Measurements from ENCODE around the gene MYL3.

MYL3 gene

DNA sequence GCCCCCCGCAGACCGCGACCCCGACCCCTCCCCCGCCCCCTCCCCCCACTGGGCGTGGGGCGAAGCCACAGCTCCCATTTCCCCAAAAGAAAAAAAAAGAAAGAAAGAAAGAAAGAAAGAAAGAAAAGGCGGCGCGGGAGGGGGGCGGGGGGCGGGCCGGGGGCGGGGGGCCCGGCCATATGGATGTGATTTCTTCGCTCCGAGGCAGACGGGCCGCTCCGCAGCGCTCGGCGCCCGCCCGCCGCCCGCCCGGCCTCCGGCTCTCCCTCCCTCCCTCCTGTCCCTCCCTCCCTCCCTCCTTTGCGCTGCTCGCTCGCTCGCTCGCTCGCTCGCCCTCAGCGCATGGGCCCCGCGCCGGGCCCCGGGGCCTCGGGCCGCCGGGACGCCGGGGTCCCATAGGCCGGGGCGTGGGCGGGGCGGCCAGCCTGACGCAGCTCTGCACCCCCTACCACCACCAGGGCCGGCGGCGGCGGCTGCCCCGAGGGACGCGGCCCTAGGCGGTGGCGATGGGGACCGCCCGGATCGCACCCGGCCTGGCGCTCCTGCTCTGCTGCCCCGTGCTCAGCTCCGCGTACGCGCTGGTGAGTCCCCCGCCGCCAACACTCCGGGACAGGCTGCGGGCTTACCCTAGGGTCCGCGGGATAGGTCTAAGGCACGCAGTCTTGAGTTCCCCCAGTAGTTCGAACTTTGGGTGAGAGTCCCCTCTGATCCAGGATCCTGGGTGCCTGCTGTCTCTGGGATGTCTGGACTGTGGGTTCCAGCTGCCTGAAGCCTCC lies 20.0 kb upstream of the MYL3 start:
- in situ Hi-C loops (cut with MboI; ENCODE audit: low sequenced_read_pairs), result no loop called here

DNA sequence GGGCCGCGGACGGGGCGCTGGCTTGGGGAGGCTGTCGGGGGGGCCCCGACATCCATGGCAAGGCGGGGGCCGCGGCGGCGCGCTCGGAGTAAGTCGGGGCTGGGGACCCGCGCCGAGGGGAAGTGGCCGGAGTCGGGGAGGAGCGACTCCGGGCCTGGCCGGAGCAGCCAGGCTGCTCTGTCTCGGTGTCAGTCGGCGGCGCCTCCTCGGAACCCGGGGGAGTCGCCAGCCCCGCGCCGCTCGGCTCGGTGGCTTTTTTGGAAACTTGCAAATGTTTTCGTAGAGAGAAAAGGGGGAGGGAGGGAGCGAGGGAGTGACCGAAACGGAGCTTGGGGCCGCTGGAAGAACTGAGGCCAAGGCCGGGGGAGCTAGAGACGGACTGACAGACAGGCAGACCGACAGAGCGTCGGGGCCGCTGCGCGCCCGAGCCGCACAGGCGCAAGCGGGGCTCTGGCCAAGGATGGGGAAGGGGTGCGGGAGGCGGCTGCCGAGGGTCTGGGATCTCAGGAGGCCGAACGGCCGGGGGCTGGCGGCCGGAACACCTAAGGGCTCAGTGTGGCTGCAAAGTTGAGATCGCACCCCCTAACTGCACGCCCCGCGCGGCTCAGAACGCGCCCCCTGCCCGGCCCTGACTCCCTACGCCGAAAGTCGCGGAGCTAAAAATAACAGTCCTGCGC lies 19.3 kb upstream of the MYL3 start:
- in situ Hi-C loops (cut with MboI; ENCODE audit: low sequenced_read_pairs), result no loop called here

DNA sequence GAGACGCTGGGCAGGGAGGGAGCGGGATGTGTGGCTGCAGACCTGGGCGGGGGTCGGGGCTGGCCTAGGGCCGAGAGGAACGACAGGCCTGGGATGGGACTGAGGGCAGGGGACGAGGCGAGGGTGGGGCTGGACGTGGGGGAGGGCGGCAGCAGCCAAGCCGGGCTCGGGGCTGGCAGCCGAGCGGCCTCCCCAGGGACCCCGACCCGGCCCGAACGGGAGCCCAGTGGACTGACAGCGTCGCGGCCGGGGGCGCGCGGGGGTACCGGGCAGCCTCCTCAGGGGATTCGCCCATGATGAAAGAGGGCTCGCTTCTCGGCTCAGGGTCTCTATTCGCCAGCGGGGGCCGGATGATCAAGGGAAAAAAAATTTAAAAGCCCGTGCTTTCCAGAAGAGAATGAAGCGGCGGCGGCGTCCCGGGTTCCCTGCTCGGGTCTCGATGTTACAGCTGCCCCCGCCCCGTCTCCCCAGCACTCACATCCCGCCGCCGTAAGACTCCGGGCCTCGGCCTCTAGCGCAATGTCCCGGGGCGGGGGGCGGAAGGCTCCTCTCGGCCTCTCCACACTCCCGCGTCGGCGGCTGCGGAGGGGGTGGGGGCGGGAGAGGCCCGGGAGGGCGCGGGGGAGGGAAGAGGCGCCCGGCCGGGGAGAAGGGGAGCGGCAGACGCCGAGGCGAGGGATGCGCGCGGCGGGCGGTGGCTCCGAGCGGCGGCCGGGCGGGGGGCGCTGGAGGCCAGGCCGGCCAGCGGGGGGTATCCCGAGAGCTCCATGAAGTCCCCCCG lies 18.5 kb upstream of the MYL3 start:
- in situ Hi-C loops (cut with MboI; ENCODE audit: low sequenced_read_pairs), result no loop called here

DNA sequence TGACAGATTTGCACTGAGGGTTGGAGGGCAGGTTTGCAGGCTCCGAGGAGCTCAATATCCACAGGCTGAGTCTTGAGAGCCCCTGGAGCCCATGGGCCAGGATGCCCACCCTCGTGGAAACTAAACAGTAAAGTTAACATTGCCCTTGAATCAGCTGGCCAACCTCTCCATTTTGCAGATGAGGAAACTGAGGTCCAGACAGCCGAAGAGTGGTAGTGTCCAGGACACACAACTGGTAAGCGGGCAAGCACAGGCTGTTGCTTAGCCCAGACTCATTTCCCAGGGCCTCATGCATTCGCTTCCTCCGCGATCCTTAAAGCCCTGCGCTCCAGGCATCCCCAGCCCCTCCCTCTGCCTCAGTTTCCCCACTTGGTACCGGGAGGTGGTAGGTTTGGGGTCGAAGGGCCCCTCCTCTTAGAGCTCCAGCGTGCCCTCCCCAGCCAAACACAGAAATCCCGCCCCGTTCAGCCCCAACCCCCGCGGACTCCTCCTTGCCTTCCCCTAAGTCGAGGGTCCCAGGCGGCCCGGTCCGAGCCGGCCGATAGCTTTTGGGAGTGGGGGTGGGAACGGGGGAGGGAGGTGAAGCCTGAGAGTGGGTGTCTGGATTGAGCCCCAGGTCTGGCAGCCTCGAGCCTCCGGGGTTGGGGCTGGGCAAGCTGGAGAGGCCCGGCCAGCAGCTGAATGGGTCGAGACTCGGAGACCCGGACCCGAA lies 17.8 kb upstream of the MYL3 start:
- in situ Hi-C loops (cut with MboI; ENCODE audit: low sequenced_read_pairs), result no loop called here

DNA sequence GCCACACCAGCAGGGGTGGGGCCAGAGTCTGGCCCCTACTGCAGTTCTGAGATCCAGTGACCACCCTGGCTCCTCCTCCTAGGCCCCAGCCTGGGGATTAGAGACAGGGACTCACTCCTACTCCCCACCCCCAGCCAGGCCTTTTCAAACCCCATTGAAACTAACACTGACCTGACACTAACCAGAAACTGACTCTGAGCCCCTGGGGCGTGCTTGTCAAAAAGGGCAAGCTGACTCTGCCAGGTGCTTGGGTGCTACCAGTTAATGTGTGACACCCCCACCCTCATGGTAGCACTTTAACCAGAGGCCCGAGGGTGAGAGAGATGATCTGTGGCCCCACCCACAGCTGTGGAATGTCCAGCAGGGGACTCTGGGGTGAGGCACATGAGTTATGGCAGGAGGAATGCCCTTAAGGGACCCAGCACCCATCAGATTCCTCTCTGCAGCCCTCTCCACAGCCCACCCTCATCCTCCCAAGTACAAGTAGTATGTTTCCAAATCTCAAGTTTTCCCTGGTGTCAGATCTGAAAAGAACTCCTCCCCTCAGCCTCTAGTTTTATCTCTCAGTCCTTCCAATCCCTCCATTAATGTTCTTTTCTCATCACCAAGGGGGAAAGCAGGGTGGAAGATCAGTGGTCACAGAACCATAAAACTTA lies 15.7 kb upstream of the MYL3 start:
- in situ Hi-C loops (cut with MboI; ENCODE audit: low sequenced_read_pairs), result no loop called here

DNA sequence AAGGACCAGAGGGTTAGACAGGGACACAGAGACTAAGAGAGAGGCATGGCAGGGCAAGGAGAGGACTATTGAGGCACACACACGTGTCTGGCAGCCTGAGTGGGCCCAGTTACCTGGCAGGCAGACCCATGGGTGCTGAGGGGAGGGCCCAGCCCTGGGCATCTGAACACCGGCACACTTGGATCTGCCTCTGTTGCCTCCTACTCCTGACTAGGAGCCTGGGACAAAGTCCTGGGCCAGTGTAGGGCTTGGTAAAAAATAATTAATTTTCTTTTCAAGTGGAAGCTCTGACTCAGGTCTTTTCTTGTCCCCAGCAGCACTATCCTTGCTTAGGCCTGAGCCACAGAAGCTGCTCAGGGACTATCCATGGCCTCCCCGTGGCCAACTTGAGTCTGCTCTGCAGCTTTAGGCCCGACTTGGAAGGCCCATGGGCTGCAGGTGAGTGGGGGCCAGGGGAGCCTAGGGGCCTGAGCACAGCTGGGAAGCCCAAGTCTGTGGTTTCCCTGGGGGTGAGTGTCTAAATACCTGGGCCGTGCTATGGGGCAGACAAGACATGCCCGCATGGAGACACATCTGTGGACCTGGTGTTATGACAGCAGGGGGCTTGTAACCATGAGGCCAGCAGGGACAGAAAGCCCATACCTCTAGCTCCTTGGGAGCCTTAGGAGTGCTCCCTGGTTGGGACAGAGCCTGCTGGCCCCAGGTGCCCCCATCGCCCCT lies 14.3 kb upstream of the MYL3 start, which contains the start of gene PTH1R:
TSS of gene PTH1R (plus strand) at position 316 of the 720 bp plus-strand sequence. CDS start 5,839 bp downstream, outside the sequence.
- in situ Hi-C loops (cut with MboI; ENCODE audit: low sequenced_read_pairs), result no loop called here

DNA sequence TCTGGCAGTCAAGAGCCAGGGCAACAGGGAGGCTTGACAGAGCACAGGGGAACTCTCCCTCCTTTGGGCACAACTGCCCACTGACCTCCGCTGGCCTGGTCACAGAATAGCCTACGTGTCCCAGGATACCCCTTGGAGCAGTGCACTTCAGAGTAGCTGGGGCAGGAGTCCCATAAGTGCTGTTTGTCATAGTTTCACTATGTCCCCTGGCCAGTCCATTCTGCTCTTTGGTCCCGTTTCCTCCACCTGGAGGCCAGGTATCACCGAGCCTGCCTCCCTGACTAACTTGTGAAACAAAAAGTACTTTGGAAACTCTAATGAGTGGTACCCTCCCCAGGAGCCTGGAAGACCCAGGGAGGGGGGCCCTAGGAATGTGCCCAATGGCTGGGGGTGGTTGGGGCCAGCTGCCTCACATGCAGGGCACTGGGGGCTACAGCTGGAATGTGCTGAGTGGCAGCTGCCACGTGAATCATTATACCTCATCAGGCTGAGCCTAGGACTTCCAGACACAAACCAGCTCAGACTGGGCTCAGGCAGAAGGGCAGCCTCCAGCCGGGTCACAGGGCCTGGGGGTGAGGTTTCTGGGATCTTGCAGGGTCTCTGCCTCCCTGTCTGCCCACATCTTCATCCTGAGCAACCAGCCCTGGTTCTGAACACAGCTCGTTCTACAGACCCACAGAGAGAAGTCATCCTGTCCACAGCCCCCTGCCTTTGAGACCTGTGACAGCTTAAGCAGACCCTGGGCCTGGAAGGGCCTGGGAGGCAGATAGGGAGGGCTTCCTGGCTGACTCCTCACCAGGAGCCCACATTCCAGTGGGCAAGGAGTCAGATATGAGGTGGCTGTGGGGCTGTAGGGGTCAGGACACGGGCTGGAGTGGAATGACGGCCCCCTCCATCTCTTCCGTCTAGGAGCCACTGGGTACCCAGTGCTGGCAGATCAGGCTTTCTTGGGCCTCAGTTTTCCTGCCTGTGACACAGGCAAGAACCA lies 13.4 kb upstream of the MYL3 start:
- in situ Hi-C loops (cut with MboI; ENCODE audit: low sequenced_read_pairs), result no loop called here

DNA sequence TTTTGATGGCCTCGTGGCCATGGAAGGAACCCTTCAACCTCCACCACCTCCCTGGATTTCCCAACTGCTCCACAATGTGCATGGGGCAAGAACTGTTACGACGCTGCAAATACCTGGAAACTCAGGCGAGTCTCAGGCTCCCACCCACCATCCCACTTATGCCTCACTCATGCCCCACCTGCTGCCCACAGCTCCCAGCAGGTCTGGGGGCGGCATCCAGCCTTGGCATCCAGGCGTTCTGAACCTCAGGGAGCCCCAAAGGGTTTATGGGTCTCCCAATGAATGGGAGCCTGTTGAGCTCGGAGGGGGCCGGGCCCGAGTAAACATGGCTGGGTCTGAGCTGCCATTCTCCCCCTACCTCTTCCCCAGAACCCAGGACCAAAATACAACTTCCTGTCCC lies 12.3 kb upstream of the MYL3 start:
- in situ Hi-C loops (cut with MboI; ENCODE audit: low sequenced_read_pairs), result no loop called here

DNA sequence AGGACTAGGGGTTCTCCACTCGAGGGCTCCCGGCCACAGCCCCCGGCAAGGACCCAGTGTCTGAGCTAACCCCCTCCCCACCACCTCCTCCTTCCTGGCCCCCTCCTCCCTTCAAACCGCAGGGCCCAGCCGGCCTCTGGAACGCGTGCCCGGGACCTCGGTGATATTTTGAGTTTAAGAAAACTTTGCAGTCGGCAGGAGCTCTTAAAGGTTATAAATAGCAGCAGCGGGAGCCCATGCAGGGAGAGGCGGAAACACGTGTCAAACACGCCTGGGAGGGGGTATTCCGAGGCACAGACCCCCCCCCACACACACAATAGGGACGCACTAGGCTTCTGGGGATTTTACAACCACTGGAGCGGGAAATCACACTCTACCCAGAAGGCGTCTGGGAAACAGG lies 11.2 kb upstream of the MYL3 start:
- in situ Hi-C loops (cut with MboI; ENCODE audit: low sequenced_read_pairs), result no loop called here

DNA sequence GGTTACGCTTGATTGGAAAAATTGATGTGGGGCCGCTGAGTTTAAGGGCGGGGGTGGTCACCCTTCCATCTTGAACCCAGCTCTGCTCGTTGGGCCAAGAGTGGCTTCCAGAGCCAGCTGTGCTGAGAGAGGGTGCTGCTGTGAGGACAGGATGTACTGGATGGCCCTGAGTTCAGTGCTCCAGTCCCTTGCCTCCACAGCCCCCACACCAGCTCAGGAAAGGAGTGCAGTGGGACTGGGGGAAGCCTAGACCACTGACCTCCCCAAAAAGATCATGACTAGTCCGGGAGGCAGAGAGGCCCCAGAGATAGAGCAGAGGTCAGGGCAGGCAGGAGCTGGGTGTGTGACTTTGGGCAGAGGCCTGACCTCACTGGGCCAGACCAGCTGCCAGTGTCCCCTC lies 10.3 kb upstream of the MYL3 start:
- in situ Hi-C loops (cut with MboI; ENCODE audit: low sequenced_read_pairs), result no loop called here

DNA sequence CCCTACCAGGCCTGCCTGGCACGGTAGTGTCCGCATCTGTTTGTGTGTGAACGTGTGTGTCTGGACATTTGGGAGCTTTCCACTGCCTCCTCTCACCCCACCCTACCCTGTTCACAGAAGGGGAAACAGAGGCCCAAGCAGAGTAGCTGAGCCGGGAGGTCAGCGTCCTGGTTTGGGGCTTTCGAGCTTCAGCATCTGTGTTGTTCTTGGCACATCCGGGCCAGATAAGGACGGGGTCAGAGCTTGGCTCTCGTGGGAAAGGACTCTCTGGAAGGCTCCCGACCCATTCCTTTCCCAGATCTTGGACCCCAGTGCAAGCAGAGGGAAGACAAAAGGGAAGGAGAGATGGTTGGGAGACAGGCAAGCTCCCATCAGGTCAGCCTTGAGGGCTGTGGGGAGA lies 8.0 kb upstream of the MYL3 start:
- in situ Hi-C loops (cut with MboI; ENCODE audit: low sequenced_read_pairs), result no loop called here

DNA sequence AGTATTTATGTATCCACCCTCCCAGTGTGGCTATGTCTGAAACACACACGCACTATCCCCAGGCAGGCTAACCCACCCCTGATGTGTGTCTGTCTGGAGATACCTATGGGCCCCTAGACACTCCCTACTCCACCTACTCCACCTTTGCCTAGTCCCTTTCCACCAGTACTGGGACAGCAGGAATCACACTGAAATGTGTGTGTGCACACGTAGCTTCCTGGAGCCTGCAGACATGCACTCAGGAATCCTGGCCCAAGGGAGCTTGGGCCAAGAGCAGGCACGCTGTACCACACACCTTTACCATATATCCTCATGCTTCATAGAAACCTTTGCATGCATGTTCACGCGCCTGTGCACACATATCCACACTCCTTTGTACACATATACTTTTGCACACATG lies 7.4 kb upstream of the MYL3 start:
- in situ Hi-C loops (cut with MboI; ENCODE audit: low sequenced_read_pairs), result no loop called here

DNA sequence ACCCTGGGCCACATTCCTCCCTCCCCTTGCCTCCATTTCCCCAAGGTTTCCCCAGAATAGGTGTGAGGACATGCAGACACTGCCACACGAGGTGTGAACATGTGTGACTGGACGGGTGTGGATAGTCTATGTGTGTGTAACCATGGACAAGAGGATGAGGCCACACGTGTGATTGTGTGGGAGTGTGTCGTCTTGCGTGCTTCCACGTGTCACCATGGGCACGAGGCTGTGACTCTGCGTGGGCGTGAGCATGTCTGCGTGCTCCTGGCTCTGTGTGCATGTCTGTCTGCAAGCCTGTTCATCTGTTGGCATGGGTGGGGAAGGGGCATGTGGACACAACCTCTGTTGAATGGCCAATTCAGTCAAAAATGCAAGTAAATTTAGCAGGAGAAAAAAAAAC lies 6.2 kb upstream of the MYL3 start:
- in situ Hi-C loops (cut with MboI; ENCODE audit: low sequenced_read_pairs), result no loop called here

DNA sequence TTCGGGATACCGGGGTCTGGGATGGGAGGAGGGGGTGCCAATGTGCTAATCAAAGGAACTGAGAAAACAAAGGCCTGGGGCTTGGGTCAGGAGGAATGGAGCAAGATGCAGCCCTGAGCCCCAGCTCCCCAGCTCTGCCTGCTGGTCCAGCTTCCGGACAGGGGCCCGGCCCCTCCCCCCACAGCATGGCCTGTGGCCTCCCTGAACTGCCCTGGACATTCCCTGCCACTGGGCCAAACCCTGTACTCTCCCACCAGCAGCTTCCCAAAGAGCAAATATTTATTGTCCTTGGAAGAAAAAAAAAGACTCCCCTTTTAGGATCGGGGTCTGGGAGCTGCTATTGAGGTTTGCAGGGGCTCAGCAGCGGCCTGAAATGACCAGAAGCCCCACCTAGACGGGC lies 5.7 kb upstream of the MYL3 start:
- in situ Hi-C loops (cut with MboI; ENCODE audit: low sequenced_read_pairs), result no loop called here

DNA sequence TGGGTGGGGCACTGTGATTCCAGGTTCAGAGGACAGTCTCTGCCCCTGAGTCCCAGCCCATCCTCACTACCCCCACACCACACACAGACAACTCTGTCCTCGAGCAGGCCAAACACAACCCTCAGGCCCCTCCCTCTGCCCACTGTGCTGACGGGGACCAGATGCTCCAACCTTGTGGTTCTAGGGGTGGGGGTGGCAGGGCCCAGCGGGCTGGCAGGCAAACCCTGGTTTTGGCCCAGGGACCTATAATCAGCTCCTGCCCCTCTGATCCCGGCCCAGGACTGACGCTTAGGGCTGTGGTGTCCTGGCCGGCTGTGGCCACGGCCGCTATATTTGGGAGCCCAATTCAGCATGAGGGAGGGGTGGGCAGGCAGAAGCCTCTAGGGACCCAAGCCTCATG lies 5.0 kb upstream of the MYL3 start:
- in situ Hi-C loops (cut with MboI; ENCODE audit: low sequenced_read_pairs), result no loop called here

DNA sequence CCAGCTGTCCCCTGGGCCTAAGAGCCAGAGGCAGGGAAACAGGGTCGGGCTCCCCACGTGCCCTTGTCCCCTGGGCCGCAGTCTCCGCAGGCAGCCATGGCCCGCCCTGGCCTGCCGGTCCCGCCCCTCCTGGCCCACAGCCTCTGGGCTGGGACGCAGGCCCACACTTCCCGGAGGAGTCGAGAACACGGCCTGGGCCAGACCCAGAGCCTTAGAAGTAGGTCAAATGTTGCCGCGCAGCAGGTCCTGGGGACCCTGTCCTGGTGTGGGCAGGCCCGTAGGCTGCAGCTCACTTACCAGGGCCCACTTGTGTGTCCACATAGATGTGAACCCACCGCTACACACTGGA lies 4.3 kb upstream of the MYL3 start:
- in situ Hi-C loops (cut with MboI; ENCODE audit: low sequenced_read_pairs), result no loop called here

DNA sequence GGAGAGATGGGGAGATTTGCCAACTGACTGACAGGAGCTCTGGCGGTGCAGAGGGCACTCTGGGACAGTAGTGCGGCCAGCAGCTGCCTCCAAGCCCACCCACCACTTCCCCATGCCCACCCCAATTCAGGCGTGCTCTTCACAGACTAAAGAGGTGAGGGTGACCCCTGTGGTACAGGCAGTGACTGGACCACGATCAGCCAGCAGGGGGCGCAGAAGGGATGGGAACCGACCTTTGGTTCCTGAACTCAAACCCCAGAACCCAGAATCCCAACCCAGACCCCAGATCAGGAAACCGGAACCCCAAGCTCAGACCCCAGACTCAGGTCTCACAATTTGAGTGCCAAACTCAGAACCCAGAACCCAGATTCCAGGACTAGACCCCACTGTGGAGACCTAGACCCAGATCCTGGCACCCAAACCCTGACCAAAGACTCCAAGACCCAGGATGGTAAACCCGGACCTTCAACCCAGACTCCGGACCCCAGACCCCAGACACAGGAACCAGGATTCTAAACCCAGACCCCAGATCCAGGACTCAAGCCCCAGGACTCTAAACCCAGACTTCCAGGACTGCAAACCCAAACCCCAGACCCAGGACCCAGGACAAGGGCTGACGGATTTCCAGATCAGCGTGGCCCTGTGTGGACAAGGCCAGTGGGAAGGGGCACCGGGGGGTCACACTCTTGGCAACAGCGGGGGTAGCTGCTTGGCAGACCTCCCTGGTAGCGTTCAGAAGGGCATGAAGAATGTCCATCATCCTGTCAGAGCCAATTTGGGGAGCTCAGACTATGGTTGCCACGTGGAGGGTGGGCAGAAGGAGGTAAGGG lies 3.7 kb upstream of the MYL3 start:
- in situ Hi-C loops (cut with MboI; ENCODE audit: low sequenced_read_pairs), result no loop called here

DNA sequence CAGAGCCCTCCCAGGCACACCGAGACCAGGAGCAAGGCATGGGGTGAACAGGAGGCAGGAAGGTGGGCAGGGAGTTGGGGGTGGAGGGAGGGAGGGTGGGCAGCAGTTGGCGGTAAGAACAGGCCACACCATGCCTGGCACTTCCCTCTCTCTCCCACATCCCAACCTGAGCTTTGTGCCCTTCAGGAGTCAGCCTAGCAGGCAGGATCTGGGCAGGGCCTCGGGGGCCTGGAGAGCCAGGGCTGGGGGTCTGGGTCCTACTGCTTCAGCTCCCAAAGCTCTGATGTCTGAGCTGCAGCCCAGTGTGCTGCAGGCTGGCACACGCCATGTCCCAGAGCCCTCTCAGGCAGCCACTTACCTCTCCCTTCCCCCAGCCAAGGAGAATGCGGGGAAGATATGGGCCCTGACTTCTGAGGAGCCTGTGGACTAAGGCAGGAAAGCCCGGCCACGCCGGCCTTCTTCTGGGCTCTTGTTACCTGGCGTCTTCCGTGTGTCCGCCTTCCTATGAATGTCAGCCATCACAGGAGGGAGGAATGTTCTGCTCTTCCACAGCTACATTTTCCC lies 2.9 kb upstream of the MYL3 start:
- in situ Hi-C loops (cut with MboI; ENCODE audit: low sequenced_read_pairs), result no loop called here
